Spleen (tissue), 11 donors: Measurements from ENCODE around the gene PAX2. TPM values are rescaled to one million over a fixed set of nuclear protein-coding genes. Genes with fewer than 3 reads are reported as not detected.
A peak's percentile ranks its signal among the peaks of the same experiment; 100 is the strongest.

Experiments used
- DNase-seq: peaks from one replicate; pipeline ENCODE4 v3.0.0-alpha.2; 2020
- H3K27ac ChIP-seq, 8 donors: fragments of 200-600 bp; sonication (generic) in 7 of 8; 1 replicate in 4 of 8; 2 replicates in 4 of 8; pipeline versions ENCODE4 v1.5.0 to v1.8.0; 2016 to 2021; ENCODE audit warnings: inconsistent platforms in 4 of 8, mild to moderate bottlenecking in 4 of 8, moderate library complexity in 1 of 8
- H3K27me3 ChIP-seq, 7 donors: fragments of 200-600 bp; sonication (generic) in 6 of 7; replicated peaks in 1 of 7; 1 replicate in 4 of 7; 2 replicates in 3 of 7; pipeline versions ENCODE4 v1.5.0 to v1.8.0; 2016 to 2021; ENCODE audit warnings: inconsistent platforms in 3 of 7, mild to moderate bottlenecking in 1 of 7
- H3K36me3 ChIP-seq, 6 donors: fragments of 200-600 bp; sonication (generic) in 5 of 6; 1 replicate in 4 of 6; 2 replicates in 2 of 6; pipeline versions ENCODE4 v1.5.0 to v1.8.0; 2016 to 2021; ENCODE audit warnings: inconsistent platforms in 2 of 6
- H3K4me1 ChIP-seq, 6 donors: fragments of 200-600 bp; sonication (generic) in 5 of 6; 1 replicate in 3 of 6; 2 replicates in 3 of 6; pipeline versions ENCODE4 v1.5.0 to v1.8.0; 2016 to 2021; ENCODE audit warnings: inconsistent platforms in 3 of 6
- H3K4me3 ChIP-seq, 8 donors: fragments of 200-600 bp; sonication (generic) in 7 of 8; 1 replicate in 4 of 8; 2 replicates in 4 of 8; pipeline versions ENCODE4 v1.5.0 to v1.8.0; 2016 to 2021; ENCODE audit warnings: inconsistent platforms in 4 of 8, mild to moderate bottlenecking in 4 of 8, moderate library complexity in 2 of 8
- H3K9me3 ChIP-seq, 8 donors: fragments of 200-600 bp; sonication (generic) in 7 of 8; 1 replicate in 4 of 8; 2 replicates in 4 of 8; pipeline versions ENCODE4 v1.5.0 to v1.8.0; 2016 to 2021; ENCODE audit warnings: inconsistent platforms in 4 of 8
- POLR2A ChIP-seq, 3 donors: fragments of 450-650 bp; IDR thresholded peaks; one replicate each; pipeline ENCODE4 v1.5.1; 2017; ENCODE audit warnings: antibody characterized with exemption in 3 of 3, mild to moderate bottlenecking in 1 of 3
- POLR2AphosphoS5 ChIP-seq, 3 donors: sonication (generic); formaldehyde crosslinking; IDR thresholded peaks; one replicate each; pipeline ENCODE4 v1.5.1; 2017; ENCODE audit warnings: antibody characterized with exemption in 3 of 3
- WGBS, 5 donors: extraction: QIAGEN DNeasy Blood & Tissue Kit in 3 of 5; methylation state at CpG; one replicate each; pipeline versions ENCODE4 v1.1.5 to v1.1.7; 2013 to 2018; 5-methylcytosine and 5-hydroxymethylcytosine counted together
- intact Hi-C: fragments of 100-400 bp; cut with DNase I; formaldehyde crosslinking; loops from one replicate; pipeline ENCODE4 v1.15.0; 2023; ENCODE audit warnings: low total_unique reads
- polyA plus RNA-seq, 3 donors: library from polyadenylated mRNA; stranded (reverse); fragments of 200-250 nt; gene quantifications; one replicate each; pipeline ENCODE4 v1.2.1, GENCODE V29; 2013
- total RNA-seq, 7 donors: library from RNA; depleted of rRNA in 3 of 7; stranded (reverse); fragments of >200 nt in 3 of 7; fragmentation: NEBNext Ultra II Directional in 4 of 7; extraction: Animal tissue kit (Norgen Biotek cat#: 25700) in 4 of 7; gene quantifications; one replicate each; pipeline versions ENCODE4 v1.1.0 to v1.2.1, GENCODE V29; 2016 to 2021
- TF ChIP-seq, protein P1 (sequence below), 11 experiments: fragments of 200-600 bp in 7 of 11; fragments of 450-650 bp in 4 of 11; sonication (generic) in 4 of 11; IDR thresholded peaks in 8 of 11; conservative IDR thresholded peaks in 3 of 11; 1 replicate in 7 of 11; 2 replicates in 4 of 11; pipeline versions ENCODE4 v1.4.0 to v1.8.0; 2016 to 2021; ENCODE audit warnings: antibody characterized with exemption in 11 of 11, inconsistent platforms in 4 of 11, mild to moderate bottlenecking in 1 of 11
- donor health status: healthy with polysubstance abuse.
- donor health status: DM: no; HTN: no; CAD: no; lungs with moderate emphysema.
- donor health status: DM: no; HTN: no; CAD: no.
- donor health status: Bipolar disorder and iron deficiency.
- donor health status: healthy.
- donor health status: DM: no; HTN: no; CAD: no.
- donor health status: DM: yes; HTN: yes; CAD: no.

The PAX2 gene
- total and polyA plus RNA-seq, 10 donors: not detected

DNA sequence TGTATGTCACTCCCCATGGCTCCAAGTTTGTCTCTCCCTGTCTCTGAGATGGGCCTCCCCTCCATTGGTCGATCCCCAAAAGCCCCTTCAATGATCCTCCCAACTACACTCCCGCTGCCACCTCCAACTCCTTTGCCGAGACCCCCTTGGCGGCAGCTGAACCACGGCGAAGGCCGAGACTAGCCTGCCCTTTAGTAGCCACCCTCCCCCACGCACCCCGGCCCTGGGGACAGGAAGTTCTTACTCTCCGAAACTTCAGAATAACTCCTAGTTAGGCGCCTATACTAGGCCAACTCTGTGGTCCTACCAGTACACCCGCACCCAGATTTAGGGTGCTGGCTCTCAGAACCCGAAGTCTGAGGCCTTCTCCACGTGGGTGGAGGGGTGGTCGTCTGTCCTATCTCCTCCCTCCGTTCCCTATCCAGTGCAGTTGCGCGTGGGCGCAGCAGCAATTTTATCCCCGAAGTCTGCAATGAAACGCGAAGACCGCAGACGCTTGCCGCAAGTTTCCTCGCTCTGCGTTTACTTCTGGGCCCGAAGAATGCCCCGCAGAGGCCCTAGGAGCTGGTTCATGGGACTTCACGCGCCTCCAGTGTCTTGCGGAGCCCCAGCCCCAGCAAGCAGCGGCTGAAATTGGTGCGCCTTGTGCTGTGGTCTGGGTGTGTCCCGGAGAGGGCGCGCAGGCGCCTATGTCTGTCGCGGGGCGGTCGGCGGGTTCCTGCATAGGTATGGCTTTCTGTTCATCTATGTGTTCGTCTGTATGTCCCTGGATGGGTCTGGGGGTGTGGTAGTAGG, 84.7 kb downstream of the PAX2 start:
- Histone ChIP-seq H3K4me1 (peaks cover 12 to 51% (median 46%) of the 10 kb centered on the region in 6 donors), H3K9me3 (no peaks in the 10 kb centered on the region), H3K27me3 (peaks cover 4 to 99% (median 75%) of the 10 kb centered on the region in 7 donors), H3K4me3 (peak overlapping the region in 2 of 8 donors; percentile 45 to 73), H3K36me3 (no peaks in the 10 kb centered on the region), H3K27ac (no peak overlapping the region)
- DNase-seq: no peak
- WGBS, 5 donors: 9 to 12% (median 9%) methylated on average over 27 to 44 of the region's 44 CpGs
- TF ChIP-seq POLR2AphosphoS5 (IDR thresholded peaks at IDR 0.05) (no peak), POLR2A (IDR thresholded peaks at IDR 0.05) (no peak)
- TF ChIP-seq, protein P1, sequence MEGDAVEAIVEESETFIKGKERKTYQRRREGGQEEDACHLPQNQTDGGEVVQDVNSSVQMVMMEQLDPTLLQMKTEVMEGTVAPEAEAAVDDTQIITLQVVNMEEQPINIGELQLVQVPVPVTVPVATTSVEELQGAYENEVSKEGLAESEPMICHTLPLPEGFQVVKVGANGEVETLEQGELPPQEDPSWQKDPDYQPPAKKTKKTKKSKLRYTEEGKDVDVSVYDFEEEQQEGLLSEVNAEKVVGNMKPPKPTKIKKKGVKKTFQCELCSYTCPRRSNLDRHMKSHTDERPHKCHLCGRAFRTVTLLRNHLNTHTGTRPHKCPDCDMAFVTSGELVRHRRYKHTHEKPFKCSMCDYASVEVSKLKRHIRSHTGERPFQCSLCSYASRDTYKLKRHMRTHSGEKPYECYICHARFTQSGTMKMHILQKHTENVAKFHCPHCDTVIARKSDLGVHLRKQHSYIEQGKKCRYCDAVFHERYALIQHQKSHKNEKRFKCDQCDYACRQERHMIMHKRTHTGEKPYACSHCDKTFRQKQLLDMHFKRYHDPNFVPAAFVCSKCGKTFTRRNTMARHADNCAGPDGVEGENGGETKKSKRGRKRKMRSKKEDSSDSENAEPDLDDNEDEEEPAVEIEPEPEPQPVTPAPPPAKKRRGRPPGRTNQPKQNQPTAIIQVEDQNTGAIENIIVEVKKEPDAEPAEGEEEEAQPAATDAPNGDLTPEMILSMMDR (IDR thresholded peaks at IDR 0.05 in 8 of 11, conservative IDR thresholded peaks at IDR 0.05 in 3 of 11): no peak
- intact Hi-C loops: no loop called here

DNA sequence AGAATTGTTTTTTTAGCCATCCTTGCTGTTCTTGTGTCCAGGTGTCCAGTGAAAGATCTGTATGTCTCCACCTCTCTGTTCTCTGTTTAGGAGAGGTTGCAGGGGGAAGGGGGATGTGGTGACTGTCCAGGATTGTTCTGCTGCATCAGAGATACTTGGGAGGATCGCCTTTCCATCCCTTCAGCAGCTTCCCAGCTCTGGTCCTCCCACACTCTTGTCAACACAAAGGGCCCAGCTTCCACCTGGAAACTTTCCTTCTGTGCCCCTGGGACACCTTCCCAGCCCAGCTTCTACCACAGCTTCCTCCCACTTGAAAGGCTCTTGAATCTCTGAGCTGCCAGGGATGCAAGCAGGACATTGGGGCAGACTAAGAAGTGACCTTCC, 85.3 kb downstream of the PAX2 start:
- 0 to 38% (median 9%) methylated on average over 1 of the region's 1 CpG for WGBS, 5 donors
- intact Hi-C loops: no loop called here
- Histone ChIP-seq H3K4me3 (no peak overlapping the region), H3K27ac (no peak overlapping the region), H3K36me3 (no peaks in the 10 kb centered on the region), H3K9me3 (no peaks in the 10 kb centered on the region), H3K27me3 (peaks cover 4 to 99% (median 70%) of the 10 kb centered on the region in 7 donors), H3K4me1 (peaks cover 12 to 49% (median 46%) of the 10 kb centered on the region in 6 donors)
- TF ChIP-seq, protein P1 (IDR thresholded peaks at IDR 0.05 in 8 of 11, conservative IDR thresholded peaks at IDR 0.05 in 3 of 11): no peak
- TF ChIP-seq POLR2AphosphoS5 (IDR thresholded peaks at IDR 0.05): no peak
- no peak for TF ChIP-seq POLR2A (IDR thresholded peaks at IDR 0.05)
- no peak for DNase-seq

DNA sequence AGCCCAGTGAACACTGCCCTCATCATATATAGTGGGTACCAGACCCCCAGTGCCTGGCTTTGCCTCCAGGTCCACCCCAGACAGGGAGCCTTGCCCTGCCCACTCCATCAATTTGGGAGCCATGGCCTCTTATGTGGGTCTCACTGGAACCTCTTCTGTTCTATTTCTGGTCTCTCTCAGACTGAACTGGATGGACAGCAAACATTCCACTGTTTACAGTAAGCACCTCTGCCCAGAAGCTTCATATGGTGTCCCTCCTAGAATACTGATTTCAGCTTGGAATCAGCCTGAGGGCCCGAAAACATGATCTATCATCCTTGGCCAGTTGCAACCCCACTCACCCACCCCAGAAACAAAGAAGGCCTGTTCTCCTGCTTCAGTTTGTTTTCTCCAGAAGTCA, 86.4 kb downstream of the PAX2 start:
- intact Hi-C loops: no loop called here
- 79 to 96% (median 90%) methylated on average over 1 of the region's 1 CpG for WGBS, 5 donors
- TF ChIP-seq POLR2AphosphoS5 (IDR thresholded peaks at IDR 0.05) (no peak), POLR2A (IDR thresholded peaks at IDR 0.05) (no peak)
- TF ChIP-seq, protein P1 (IDR thresholded peaks at IDR 0.05 in 8 of 11, conservative IDR thresholded peaks at IDR 0.05 in 3 of 11): no peak

DNA sequence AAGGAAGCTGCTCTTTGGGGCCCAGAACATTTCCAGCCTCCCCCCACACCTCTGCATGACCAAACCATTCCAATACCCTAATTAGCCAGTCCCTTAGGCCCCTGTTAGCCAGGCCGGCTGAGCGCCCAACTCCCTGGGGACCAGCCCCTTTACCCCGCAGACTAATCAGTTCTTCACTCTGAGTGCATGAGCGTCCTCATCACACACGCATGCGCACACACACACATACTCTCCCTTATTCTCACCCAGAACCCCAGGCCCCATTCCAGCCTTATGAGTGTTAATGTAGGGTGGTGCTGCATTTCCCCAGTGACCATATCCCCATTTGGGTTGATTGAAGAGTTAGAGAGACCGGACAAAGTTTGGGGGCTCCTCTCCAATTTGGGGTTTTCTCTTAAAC, 90.4 kb downstream of the PAX2 start:
- intact Hi-C loops: no loop called here
- Histone ChIP-seq H3K27ac (no peak overlapping the region), H3K4me1 (no peaks in the 10 kb centered on the region), H3K36me3 (no peaks in the 10 kb centered on the region), H3K9me3 (peaks cover 0 to 5% (median 0%) of the 10 kb centered on the region in 8 donors), H3K27me3 (peaks cover 0 to 91% (median 21%) of the 10 kb centered on the region in 7 donors), H3K4me3 (no peak overlapping the region)
- 80 to 93% (median 89%) methylated on average over 7 of the region's 7 CpGs for WGBS, 5 donors
- no peak for DNase-seq
- TF ChIP-seq, protein P1 (IDR thresholded peaks at IDR 0.05 in 8 of 11, conservative IDR thresholded peaks at IDR 0.05 in 3 of 11): no peak
- TF ChIP-seq POLR2AphosphoS5 (IDR thresholded peaks at IDR 0.05): no peak
- no peak for TF ChIP-seq POLR2A (IDR thresholded peaks at IDR 0.05)

More for the DNA sequence above, 86.4 kb downstream of the PAX2 start:
- Histone ChIP-seq H3K9me3 (no peaks in the 10 kb centered on the region), H3K4me3 (no peak overlapping the region), H3K27ac (no peak overlapping the region), H3K4me1 (peaks cover 11 to 40% (median 36%) of the 10 kb centered on the region in 6 donors), H3K36me3 (no peaks in the 10 kb centered on the region), H3K27me3 (peaks cover 4 to 99% (median 62%) of the 10 kb centered on the region in 7 donors)
- no peak for DNase-seq
